NCI-H526 treated with DMSO at 0.1 percent for 48 hours (cell line): Measurements from ENCODE around the gene ST8SIA6.
A peak's percentile ranks its signal among the peaks of the same experiment; 100 is the strongest.

Source experiments
- DNase-seq: peaks from one replicate; lab custom pipeline; 2025; lab: John Stamatoyannopoulos, UW

Gene ST8SIA6

GRCh38 chr10:17385066-17385465 is 69.3 kb downstream of the ST8SIA6 start:
- no peak for DNase-seq

- DNase-seq, result no peak
Observed at GRCh38 chr10:17383801-17384555, 70.4 kb downstream of the ST8SIA6 start.

- DNase-seq, result no peak
Observed at GRCh38 chr10:17381502-17382142, 72.8 kb downstream of the ST8SIA6 start.

- DNase-seq, result no peak
Observed at GRCh38 chr10:17380888-17381287, 73.5 kb downstream of the ST8SIA6 start.

GRCh38 chr10:17380016-17380415 is 74.4 kb downstream of the ST8SIA6 start:
- DNase-seq, result no peak

GRCh38 chr10:17379151-17379690 is 75.2 kb downstream of the ST8SIA6 start:
- no peak for DNase-seq

GRCh38 chr10:17375936-17376584 is 78.3 kb downstream of the ST8SIA6 start:
- DNase-seq, result no peak

GRCh38 chr10:17368708-17369272 is 85.6 kb downstream of the ST8SIA6 start:
- DNase-seq, result no peak

GRCh38 chr10:17366705-17367104 is 87.7 kb downstream of the ST8SIA6 start:
- no peak for DNase-seq

- DNase-seq, result no peak
Observed at GRCh38 chr10:17365402-17365801, 89.0 kb downstream of the ST8SIA6 start.

GRCh38 chr10:17358461-17358860 is 95.9 kb downstream of the ST8SIA6 start:
- DNase-seq, result no peak

GRCh38 chr10:17357781-17358180 is 96.6 kb downstream of the ST8SIA6 start:
- DNase-seq, result no peak

- no peak for DNase-seq
Observed at GRCh38 chr10:17356820-17357219, 97.6 kb downstream of the ST8SIA6 start.

GRCh38 chr10:17354781-17355180 is 99.6 kb downstream of the ST8SIA6 start:
- no peak for DNase-seq

- peak; percentile 1 for DNase-seq
Observed at GRCh38 chr10:17353568-17354300, 100.7 kb downstream of the ST8SIA6 start.

GRCh38 chr10:17352583-17352982 is 101.8 kb downstream of the ST8SIA6 start:
- DNase-seq, result no peak

GRCh38 chr10:17351506-17351905 is 102.9 kb downstream of the ST8SIA6 start:
- DNase-seq, result no peak

- DNase-seq, result no peak
Observed at GRCh38 chr10:17349717-17350116, 104.7 kb downstream of the ST8SIA6 start.

GRCh38 chr10:17348501-17349349 is 105.7 kb downstream of the ST8SIA6 start:
- no peak for DNase-seq

- no peak for DNase-seq
Observed at GRCh38 chr10:17348011-17348500, 106.3 kb downstream of the ST8SIA6 start.

GRCh38 chr10:17344206-17344605 is 110.2 kb downstream of the ST8SIA6 start:
- DNase-seq, result no peak
